DND-41 (cell line): Measurements from ENCODE around the gene PLXNC1.

Experiments used
- ATAC-seq: fragments of 200-7000 bp; cut with Tn5 transposase; 3 replicates; pipeline ENCODE4 v1.9.1; 2021; ENCODE audit warnings: low read depth; ENCODE audit not compliant: insufficient read depth
- DNase-seq: peaks from one replicate; pipeline ENCODE4 v3.0.0-alpha.2; 2020
- H2AFZ ChIP-seq: 2 replicates; pipeline ENCODE4 v1.6.0; 2012; ENCODE audit warnings: low read depth, low read length
- H3K27ac ChIP-seq: 2 replicates; pipeline ENCODE4 v1.5.1; 2012; ENCODE audit warnings: low read length, inconsistent platforms
- H3K27me3 ChIP-seq: fragments of 200-600 bp; sonication (generic); 2 replicates; pipeline ENCODE4 v1.6.0; 2012; ENCODE audit warnings: low read length, mild to moderate bottlenecking, inconsistent platforms; ENCODE audit not compliant: insufficient read depth, poor library complexity
- H3K36me3 ChIP-seq: 2 replicates; pipeline ENCODE4 v1.5.1; 2012; ENCODE audit warnings: low read length, inconsistent platforms; ENCODE audit not compliant: insufficient read depth
- H3K4me1 ChIP-seq: 2 replicates; pipeline ENCODE4 v1.5.1; 2012; ENCODE audit warnings: mild to moderate bottlenecking, low read length; ENCODE audit not compliant: insufficient read depth
- H3K4me2 ChIP-seq: 2 replicates; pipeline ENCODE4 v1.6.0; 2012; ENCODE audit warnings: mild to moderate bottlenecking, moderate library complexity, low read length, inconsistent platforms; ENCODE audit not compliant: insufficient read depth
- H3K4me3 ChIP-seq, 2 experiments: fragments of 200-600 bp in 1 of 2; shearing (Covaris generic) in 1 of 2; 2 replicates each; pipeline ENCODE4 v1.5.1; 2012 to 2016; ENCODE audit warnings: inconsistent platforms in 2 of 2, low read length in 2 of 2, mild to moderate bottlenecking in 2 of 2, low read depth in 1 of 2, moderate library complexity in 1 of 2
- H3K79me2 ChIP-seq: 2 replicates; pipeline ENCODE4 v1.6.0; 2012; ENCODE audit warnings: low read length, inconsistent platforms; ENCODE audit not compliant: insufficient read depth
- H3K9ac ChIP-seq: 2 replicates; pipeline ENCODE4 v1.6.0; 2012; ENCODE audit warnings: low read depth, mild to moderate bottlenecking, inconsistent platforms, low read length, moderate library complexity
- H3K9me3 ChIP-seq: 2 replicates; pipeline ENCODE4 v1.5.1; 2012; ENCODE audit warnings: low read length, moderate library complexity, mild to moderate bottlenecking, inconsistent platforms; ENCODE audit not compliant: insufficient read depth, severe bottlenecking
- H4K20me1 ChIP-seq: 2 replicates; pipeline ENCODE4 v1.6.0; 2012; ENCODE audit warnings: low read length; ENCODE audit not compliant: insufficient read depth
- EZH2 ChIP-seq: IDR thresholded peaks from 3 replicates; pipeline ENCODE4 v1.6.1; 2012; ENCODE audit warnings: borderline replicate concordance, low read depth, mild to moderate bottlenecking, moderate library complexity, low read length, inconsistent platforms; ENCODE audit not compliant: severe bottlenecking
- TF ChIP-seq, protein P1 (sequence below): IDR thresholded peaks from 2 replicates; pipeline ENCODE4 v1.5.1; 2012; ENCODE audit warnings: borderline replicate concordance, low read length, moderate library complexity, mild to moderate bottlenecking; ENCODE audit not compliant: poor library complexity, severe bottlenecking; ENCODE audit errors: extremely low read depth

PLXNC1 gene

GRCh38 chr12:94326727-94327126 is 178.3 kb downstream of the PLXNC1 start:
- Histone ChIP-seq H3K36me3 (peaks cover 62% of the 10 kb centered on the region), H3K4me1 (no peaks in the 10 kb centered on the region), H3K9me3 (peaks cover 14% of the 10 kb centered on the region), H3K9ac (no peak overlapping the region), H3K27ac (no peak overlapping the region), H3K4me2 (no peak overlapping the region), H2AFZ (no peak overlapping the region), H3K27me3 (no peaks in the 10 kb centered on the region), H3K79me2 (no peaks in the 10 kb centered on the region), H3K4me3 (no peak overlapping the region), H4K20me1 (no peaks in the 10 kb centered on the region)
- ATAC-seq, result no peak
- TF ChIP-seq, protein P1, sequence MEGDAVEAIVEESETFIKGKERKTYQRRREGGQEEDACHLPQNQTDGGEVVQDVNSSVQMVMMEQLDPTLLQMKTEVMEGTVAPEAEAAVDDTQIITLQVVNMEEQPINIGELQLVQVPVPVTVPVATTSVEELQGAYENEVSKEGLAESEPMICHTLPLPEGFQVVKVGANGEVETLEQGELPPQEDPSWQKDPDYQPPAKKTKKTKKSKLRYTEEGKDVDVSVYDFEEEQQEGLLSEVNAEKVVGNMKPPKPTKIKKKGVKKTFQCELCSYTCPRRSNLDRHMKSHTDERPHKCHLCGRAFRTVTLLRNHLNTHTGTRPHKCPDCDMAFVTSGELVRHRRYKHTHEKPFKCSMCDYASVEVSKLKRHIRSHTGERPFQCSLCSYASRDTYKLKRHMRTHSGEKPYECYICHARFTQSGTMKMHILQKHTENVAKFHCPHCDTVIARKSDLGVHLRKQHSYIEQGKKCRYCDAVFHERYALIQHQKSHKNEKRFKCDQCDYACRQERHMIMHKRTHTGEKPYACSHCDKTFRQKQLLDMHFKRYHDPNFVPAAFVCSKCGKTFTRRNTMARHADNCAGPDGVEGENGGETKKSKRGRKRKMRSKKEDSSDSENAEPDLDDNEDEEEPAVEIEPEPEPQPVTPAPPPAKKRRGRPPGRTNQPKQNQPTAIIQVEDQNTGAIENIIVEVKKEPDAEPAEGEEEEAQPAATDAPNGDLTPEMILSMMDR, result no peak
- TF ChIP-seq EZH2, result no peak
- no peak for DNase-seq

- no peak overlapping the region for H3K4me2 ChIP-seq
- H2AFZ ChIP-seq, result no peak overlapping the region
- H3K27ac ChIP-seq, result no peak overlapping the region
- peaks cover 54% of the 10 kb centered on the region for H3K36me3 ChIP-seq
- H3K9ac ChIP-seq, result no peak overlapping the region
- no peak overlapping the region for H3K4me3 ChIP-seq
- no peaks in the 10 kb centered on the region for H4K20me1 ChIP-seq
- DNase-seq (no peak), ATAC-seq (no peak)
- H3K9me3 ChIP-seq, result peaks cover 4% of the 10 kb centered on the region
- TF ChIP-seq EZH2, result no peak
- TF ChIP-seq, protein P1, result no peak
- no peaks in the 10 kb centered on the region for H3K4me1 ChIP-seq
- H3K79me2 ChIP-seq, result no peaks in the 10 kb centered on the region
- H3K27me3 ChIP-seq, result no peaks in the 10 kb centered on the region
These were observed 179.4 kb downstream of the PLXNC1 start for GRCh38 chr12:94327809-94328208.

GRCh38 chr12:94329366-94329765 is 181.0 kb downstream of the PLXNC1 start:
- ATAC-seq (no peak), DNase-seq (no peak)

More at GRCh38 chr12:94329366-94329765, 181.0 kb downstream of the PLXNC1 start:
- Histone ChIP-seq H3K36me3 (peaks cover 45% of the 10 kb centered on the region; the same call in 1 of the 2 replicates), H3K9ac (no peak overlapping the region), H3K4me2 (no peak overlapping the region), H3K27ac (no peak overlapping the region), H3K9me3 (no peaks in the 10 kb centered on the region), H2AFZ (no peak overlapping the region), H4K20me1 (no peaks in the 10 kb centered on the region), H3K79me2 (no peaks in the 10 kb centered on the region), H3K4me1 (no peaks in the 10 kb centered on the region), H3K27me3 (no peaks in the 10 kb centered on the region), H3K4me3 (no peak overlapping the region)
- TF ChIP-seq, protein P1, result peak; percentile 29
- TF ChIP-seq EZH2, result no peak
